Measurements from ENCODE around the gene BPIFB4. TPM values are rescaled to one million over a fixed set of nuclear protein-coding genes. Genes with fewer than 3 reads are reported as not detected.

BPIFB4 gene
- total and polyA plus RNA-seq, 2 experiments from 2014 or later = not detected

- peaks cover 8% of the 10 kb centered on the region for H3K27me3 Mint-ChIP-seq (ENCODE audit: insufficient read depth, low read depth, poor library complexity)
- no peaks in the 10 kb centered on the region; the same call in 1 of the 2 replicates for H3K36me3 ChIP-seq (ENCODE audit: insufficient read depth)
- no peaks in the 10 kb centered on the region for H3K79me2 ChIP-seq (replicated peaks; ENCODE audit: insufficient read depth)
- no peak overlapping the region for H2AFZ ChIP-seq
- no peak overlapping the region for H3K27ac ChIP-seq (ENCODE audit: low read depth)
- no peaks in the 10 kb centered on the region for H3K27me3 ChIP-seq (ENCODE audit: insufficient read depth)
- H4K20me1 ChIP-seq (replicated peaks; ENCODE audit: insufficient read depth) = no peaks in the 10 kb centered on the region
- peaks cover 3% of the 10 kb centered on the region; the same call in 1 of the 2 replicates for H3K9me2 ChIP-seq (ENCODE audit: insufficient read depth)
- H3K4me3 Mint-ChIP-seq = no peak overlapping the region
- no peak for TF ChIP-seq EZH2 (IDR thresholded peaks at IDR 0.05; ENCODE audit: low read depth, unreplicated experiment)
- TF ChIP-seq, protein P1, sequence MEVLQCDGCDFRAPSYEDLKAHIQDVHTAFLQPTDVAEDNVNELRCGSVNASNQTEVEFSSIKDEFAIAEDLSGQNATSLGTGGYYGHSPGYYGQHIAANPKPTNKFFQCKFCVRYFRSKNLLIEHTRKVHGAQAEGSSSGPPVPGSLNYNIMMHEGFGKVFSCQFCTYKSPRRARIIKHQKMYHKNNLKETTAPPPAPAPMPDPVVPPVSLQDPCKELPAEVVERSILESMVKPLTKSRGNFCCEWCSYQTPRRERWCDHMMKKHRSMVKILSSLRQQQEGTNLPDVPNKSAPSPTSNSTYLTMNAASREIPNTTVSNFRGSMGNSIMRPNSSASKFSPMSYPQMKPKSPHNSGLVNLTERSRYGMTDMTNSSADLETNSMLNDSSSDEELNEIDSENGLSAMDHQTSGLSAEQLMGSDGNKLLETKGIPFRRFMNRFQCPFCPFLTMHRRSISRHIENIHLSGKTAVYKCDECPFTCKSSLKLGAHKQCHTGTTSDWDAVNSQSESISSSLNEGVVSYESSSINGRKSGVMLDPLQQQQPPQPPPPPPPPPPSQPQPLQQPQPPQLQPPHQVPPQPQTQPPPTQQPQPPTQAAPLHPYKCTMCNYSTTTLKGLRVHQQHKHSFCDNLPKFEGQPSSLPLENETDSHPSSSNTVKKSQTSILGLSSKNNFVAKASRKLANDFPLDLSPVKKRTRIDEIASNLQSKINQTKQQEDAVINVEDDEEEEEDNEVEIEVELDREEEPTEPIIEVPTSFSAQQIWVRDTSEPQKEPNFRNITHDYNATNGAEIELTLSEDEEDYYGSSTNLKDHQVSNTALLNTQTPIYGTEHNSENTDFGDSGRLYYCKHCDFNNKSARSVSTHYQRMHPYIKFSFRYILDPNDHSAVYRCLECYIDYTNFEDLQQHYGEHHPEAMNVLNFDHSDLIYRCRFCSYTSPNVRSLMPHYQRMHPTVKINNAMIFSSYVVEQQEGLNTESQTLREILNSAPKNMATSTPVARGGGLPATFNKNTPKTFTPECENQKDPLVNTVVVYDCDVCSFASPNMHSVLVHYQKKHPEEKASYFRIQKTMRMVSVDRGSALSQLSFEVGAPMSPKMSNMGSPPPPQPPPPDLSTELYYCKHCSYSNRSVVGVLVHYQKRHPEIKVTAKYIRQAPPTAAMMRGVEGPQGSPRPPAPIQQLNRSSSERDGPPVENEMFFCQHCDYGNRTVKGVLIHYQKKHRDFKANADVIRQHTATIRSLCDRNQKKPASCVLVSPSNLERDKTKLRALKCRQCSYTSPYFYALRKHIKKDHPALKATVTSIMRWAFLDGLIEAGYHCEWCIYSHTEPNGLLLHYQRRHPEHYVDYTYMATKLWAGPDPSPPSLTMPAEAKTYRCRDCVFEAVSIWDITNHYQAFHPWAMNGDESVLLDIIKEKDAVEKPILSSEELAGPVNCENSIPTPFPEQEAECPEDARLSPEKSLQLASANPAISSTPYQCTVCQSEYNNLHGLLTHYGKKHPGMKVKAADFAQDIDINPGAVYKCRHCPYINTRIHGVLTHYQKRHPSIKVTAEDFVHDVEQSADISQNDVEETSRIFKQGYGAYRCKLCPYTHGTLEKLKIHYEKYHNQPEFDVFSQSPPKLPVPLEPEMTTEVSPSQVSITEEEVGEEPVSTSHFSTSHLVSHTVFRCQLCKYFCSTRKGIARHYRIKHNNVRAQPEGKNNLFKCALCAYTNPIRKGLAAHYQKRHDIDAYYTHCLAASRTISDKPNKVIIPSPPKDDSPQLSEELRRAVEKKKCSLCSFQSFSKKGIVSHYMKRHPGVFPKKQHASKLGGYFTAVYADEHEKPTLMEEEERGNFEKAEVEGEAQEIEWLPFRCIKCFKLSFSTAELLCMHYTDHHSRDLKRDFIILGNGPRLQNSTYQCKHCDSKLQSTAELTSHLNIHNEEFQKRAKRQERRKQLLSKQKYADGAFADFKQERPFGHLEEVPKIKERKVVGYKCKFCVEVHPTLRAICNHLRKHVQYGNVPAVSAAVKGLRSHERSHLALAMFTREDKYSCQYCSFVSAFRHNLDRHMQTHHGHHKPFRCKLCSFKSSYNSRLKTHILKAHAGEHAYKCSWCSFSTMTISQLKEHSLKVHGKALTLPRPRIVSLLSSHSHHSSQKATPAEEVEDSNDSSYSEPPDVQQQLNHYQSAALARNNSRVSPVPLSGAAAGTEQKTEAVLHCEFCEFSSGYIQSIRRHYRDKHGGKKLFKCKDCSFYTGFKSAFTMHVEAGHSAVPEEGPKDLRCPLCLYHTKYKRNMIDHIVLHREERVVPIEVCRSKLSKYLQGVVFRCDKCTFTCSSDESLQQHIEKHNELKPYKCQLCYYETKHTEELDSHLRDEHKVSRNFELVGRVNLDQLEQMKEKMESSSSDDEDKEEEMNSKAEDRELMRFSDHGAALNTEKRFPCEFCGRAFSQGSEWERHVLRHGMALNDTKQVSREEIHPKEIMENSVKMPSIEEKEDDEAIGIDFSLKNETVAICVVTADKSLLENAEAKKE (CRISPR knock-in tag; IDR thresholded peaks at IDR 0.05) = no peak
- no peak for TF ChIP-seq POLR2AphosphoS5 (IDR thresholded peaks at IDR 0.05; ENCODE audit: low read depth)
- no peak for TF ChIP-seq STAT1 (IDR thresholded peaks at IDR 0.05; ENCODE audit: unreplicated experiment)
- no peak for TF ChIP-seq ZNF114 (CRISPR knock-in tag; IDR thresholded peaks at IDR 0.05)
- no peak for TF ChIP-seq CREB1 (CRISPR knock-in tag; IDR thresholded peaks at IDR 0.05; ENCODE audit: low read depth)
- no peak for TF ChIP-seq JUNB (IDR thresholded peaks at IDR 0.05; ENCODE audit: unreplicated experiment)
- TF ChIP-seq NANOG (IDR thresholded peaks at IDR 0.05; ENCODE audit: borderline replicate concordance) = no peak
- no peak for TF ChIP-seq EZH2phosphoT487 (IDR thresholded peaks at IDR 0.05; ENCODE audit: unreplicated experiment)
- no peak for TF ChIP-seq REST (IDR thresholded peaks at IDR 0.05; ENCODE audit: unreplicated experiment)
- TF ChIP-seq, protein P2, sequence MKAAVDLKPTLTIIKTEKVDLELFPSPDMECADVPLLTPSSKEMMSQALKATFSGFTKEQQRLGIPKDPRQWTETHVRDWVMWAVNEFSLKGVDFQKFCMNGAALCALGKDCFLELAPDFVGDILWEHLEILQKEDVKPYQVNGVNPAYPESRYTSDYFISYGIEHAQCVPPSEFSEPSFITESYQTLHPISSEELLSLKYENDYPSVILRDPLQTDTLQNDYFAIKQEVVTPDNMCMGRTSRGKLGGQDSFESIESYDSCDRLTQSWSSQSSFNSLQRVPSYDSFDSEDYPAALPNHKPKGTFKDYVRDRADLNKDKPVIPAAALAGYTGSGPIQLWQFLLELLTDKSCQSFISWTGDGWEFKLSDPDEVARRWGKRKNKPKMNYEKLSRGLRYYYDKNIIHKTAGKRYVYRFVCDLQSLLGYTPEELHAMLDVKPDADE (IDR thresholded peaks at IDR 0.05) = no peak
- TF ChIP-seq, protein P3, sequence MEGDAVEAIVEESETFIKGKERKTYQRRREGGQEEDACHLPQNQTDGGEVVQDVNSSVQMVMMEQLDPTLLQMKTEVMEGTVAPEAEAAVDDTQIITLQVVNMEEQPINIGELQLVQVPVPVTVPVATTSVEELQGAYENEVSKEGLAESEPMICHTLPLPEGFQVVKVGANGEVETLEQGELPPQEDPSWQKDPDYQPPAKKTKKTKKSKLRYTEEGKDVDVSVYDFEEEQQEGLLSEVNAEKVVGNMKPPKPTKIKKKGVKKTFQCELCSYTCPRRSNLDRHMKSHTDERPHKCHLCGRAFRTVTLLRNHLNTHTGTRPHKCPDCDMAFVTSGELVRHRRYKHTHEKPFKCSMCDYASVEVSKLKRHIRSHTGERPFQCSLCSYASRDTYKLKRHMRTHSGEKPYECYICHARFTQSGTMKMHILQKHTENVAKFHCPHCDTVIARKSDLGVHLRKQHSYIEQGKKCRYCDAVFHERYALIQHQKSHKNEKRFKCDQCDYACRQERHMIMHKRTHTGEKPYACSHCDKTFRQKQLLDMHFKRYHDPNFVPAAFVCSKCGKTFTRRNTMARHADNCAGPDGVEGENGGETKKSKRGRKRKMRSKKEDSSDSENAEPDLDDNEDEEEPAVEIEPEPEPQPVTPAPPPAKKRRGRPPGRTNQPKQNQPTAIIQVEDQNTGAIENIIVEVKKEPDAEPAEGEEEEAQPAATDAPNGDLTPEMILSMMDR (conservative IDR thresholded peaks at IDR 0.05; ENCODE audit: low read depth in 2 of 2) = no peak
- TF ChIP-seq ZNF331 (CRISPR knock-in tag; IDR thresholded peaks at IDR 0.05; ENCODE audit: low read depth) = no peak
- no peak overlapping the region for H3K4me2 ChIP-seq
- H3F3A ChIP-seq (replicated peaks; ENCODE audit: low read depth) = no peaks in the 10 kb centered on the region
- H3K4me3 ChIP-seq = no peak overlapping the region
- DNase-seq (ENCODE audit: low spot score) (no peak), ATAC-seq (no peak)
- no peaks in the 10 kb centered on the region for H3K4me1 Mint-ChIP-seq
- H3K4me1 ChIP-seq (ENCODE audit: insufficient read depth) = no peaks in the 10 kb centered on the region
- no peak overlapping the region for H3K27ac Mint-ChIP-seq
- peaks cover 26% of the 10 kb centered on the region for H3K9me3 Mint-ChIP-seq
- peaks cover 9% of the 10 kb centered on the region for H3K36me3 Mint-ChIP-seq (ENCODE audit: low read depth)
Measured at GRCh38 chr20:33042430-33042829, 37.0 kb upstream of the BPIFB4 start.

Data from GM23338 (cell line).